Activated naive CD4-positive, alpha-beta T cell treated with anti-CD3 and anti-CD28 coated beads, Interleukin-2, amount 50 U/mL, for 16 hours (primary cell): Measurements from ENCODE around the gene ZBTB42.

Source experiments
- DNase-seq: peaks from one replicate; pipeline ENCODE4 v3.0.0-alpha.2; 2020

Gene ZBTB42

GRCh38 chr14:104784218-104784568 lies 16.7 kb upstream of the ZBTB42 start:
- no peak for DNase-seq

GRCh38 chr14:104784846-104785707 lies 15.8 kb upstream of the ZBTB42 start:
- no peak for DNase-seq

GRCh38 chr14:104785708-104786080 lies 15.2 kb upstream of the ZBTB42 start:
- no peak for DNase-seq

GRCh38 chr14:104786091-104786586 lies 14.8 kb upstream of the ZBTB42 start:
- DNase-seq, result no peak

GRCh38 chr14:104786726-104787675 lies 13.9 kb upstream of the ZBTB42 start:
- no peak for DNase-seq

- no peak for DNase-seq
Measured at GRCh38 chr14:104787736-104788135, 13.2 kb upstream of the ZBTB42 start.

GRCh38 chr14:104788161-104788818 lies 12.6 kb upstream of the ZBTB42 start:
- DNase-seq, result no peak

GRCh38 chr14:104788873-104789663 lies 11.8 kb upstream of the ZBTB42 start:
- DNase-seq, result no peak

- no peak for DNase-seq
Measured at GRCh38 chr14:104789752-104790743, 10.9 kb upstream of the ZBTB42 start.

GRCh38 chr14:104791425-104791824 lies 9.5 kb upstream of the ZBTB42 start:
- no peak for DNase-seq

GRCh38 chr14:104792101-104792884 lies 8.6 kb upstream of the ZBTB42 start:
- no peak for DNase-seq

- no peak for DNase-seq
Measured at GRCh38 chr14:104792945-104793702, 7.8 kb upstream of the ZBTB42 start.

GRCh38 chr14:104793703-104793959 lies 7.3 kb upstream of the ZBTB42 start:
- DNase-seq, result no peak

GRCh38 chr14:104794099-104794498 lies 6.8 kb upstream of the ZBTB42 start:
- peak; percentile 43 for DNase-seq

GRCh38 chr14:104794631-104794992 lies 6.3 kb upstream of the ZBTB42 start:
- DNase-seq, result no peak

- no peak for DNase-seq
Measured at GRCh38 chr14:104794993-104795780, 5.7 kb upstream of the ZBTB42 start, which contains the start of gene AKT1. Gene AKT1, minus strand, starts transcription at chr14:104795748. Its CDS starts 3,105 bp downstream, at chr14:104792643.

- DNase-seq, result peak; percentile 58
Measured at GRCh38 chr14:104795781-104796686, 4.9 kb upstream of the ZBTB42 start.

GRCh38 chr14:104796687-104797081 lies 4.2 kb upstream of the ZBTB42 start:
- DNase-seq, result no peak
